ENCODE data around the gene TMC8. TPM values are rescaled to one million over a fixed set of nuclear protein-coding genes. Genes with fewer than 3 reads are reported as not detected.

Gene TMC8
- total RNA-seq, 1 experiment from 2014 or later: 0.32 TPM

GRCh38 chr17:78144147-78144719, 13.7 kb downstream of the TMC8 start:
- H3K9me3 ChIP-seq (ENCODE audit: low read depth, low read length, poor library complexity, severe bottlenecking): no peaks in the 10 kb centered on the region
- peaks cover 9% of the 10 kb centered on the region for H3K4me1 ChIP-seq (ENCODE audit: insufficient read depth, low read length, poor library complexity, severe bottlenecking)
- BruUV-seq (replicated peaks): no TSS peak
- H3K4me3 ChIP-seq (ENCODE audit: low read depth, low read length, poor library complexity, severe bottlenecking): no peak overlapping the region
- H3K36me3 ChIP-seq (ENCODE audit: insufficient read depth, low read length, poor library complexity, severe bottlenecking): no peaks in the 10 kb centered on the region
- POLR2A ChIA-PET (ENCODE audit: low non-redundant PET): no interaction called here
- no peaks in the 10 kb centered on the region for H3K27me3 ChIP-seq (replicated peaks; ENCODE audit: insufficient read depth, low read depth, low read length, poor library complexity)
- intact Hi-C loops (cut with micrococcal nuclease; ENCODE audit: unreplicated experiment): no loop called here
- peak; percentile 40 for DNase-seq (ENCODE audit: low spot score)
- no peak overlapping the region for H3K27ac ChIP-seq (ENCODE audit: low read depth, low read length, poor library complexity, severe bottlenecking)
- no peak for TF ChIP-seq CTCF (conservative IDR thresholded peaks at IDR 0.05; ENCODE audit: low read depth, low read length)
- TF ChIP-seq EZH2 (IDR thresholded peaks at IDR 0.05; ENCODE audit: borderline replicate concordance, low read depth, low read length, poor library complexity, severe bottlenecking): no peak
- CTCF ChIA-PET: no interaction called here

- CTCF ChIA-PET: no interaction called here
- POLR2A ChIA-PET (ENCODE audit: low non-redundant PET): no interaction called here
- DNase-seq (ENCODE audit: low spot score): no peak
- BruUV-seq (replicated peaks): no TSS peak
- Histone ChIP-seq H3K27me3 (replicated peaks; ENCODE audit: insufficient read depth, low read depth, low read length, poor library complexity) (no peaks in the 10 kb centered on the region), H3K4me1 (ENCODE audit: insufficient read depth, low read length, poor library complexity, severe bottlenecking) (peaks cover 8% of the 10 kb centered on the region), H3K4me3 (ENCODE audit: low read depth, low read length, poor library complexity, severe bottlenecking) (no peak overlapping the region), H3K9me3 (ENCODE audit: low read depth, low read length, poor library complexity, severe bottlenecking) (no peaks in the 10 kb centered on the region), H3K36me3 (ENCODE audit: insufficient read depth, low read length, poor library complexity, severe bottlenecking) (no peaks in the 10 kb centered on the region), H3K27ac (ENCODE audit: low read depth, low read length, poor library complexity, severe bottlenecking) (no peak overlapping the region)
- no peak for TF ChIP-seq CTCF (conservative IDR thresholded peaks at IDR 0.05; ENCODE audit: low read depth, low read length)
- no peak for TF ChIP-seq EZH2 (IDR thresholded peaks at IDR 0.05; ENCODE audit: borderline replicate concordance, low read depth, low read length, poor library complexity, severe bottlenecking)
- intact Hi-C loops (cut with micrococcal nuclease; ENCODE audit: unreplicated experiment): no loop called here
Observed at GRCh38 chr17:78144736-78145641, 14.4 kb downstream of the TMC8 start.

- Histone ChIP-seq H3K9me3 (ENCODE audit: low read depth, low read length, poor library complexity, severe bottlenecking) (no peaks in the 10 kb centered on the region), H3K4me3 (ENCODE audit: low read depth, low read length, poor library complexity, severe bottlenecking) (no peak overlapping the region), H3K27ac (ENCODE audit: low read depth, low read length, poor library complexity, severe bottlenecking) (no peak overlapping the region), H3K36me3 (ENCODE audit: insufficient read depth, low read length, poor library complexity, severe bottlenecking) (no peaks in the 10 kb centered on the region), H3K27me3 (replicated peaks; ENCODE audit: insufficient read depth, low read depth, low read length, poor library complexity) (no peaks in the 10 kb centered on the region), H3K4me1 (ENCODE audit: insufficient read depth, low read length, poor library complexity, severe bottlenecking) (peaks cover 2% of the 10 kb centered on the region)
- TF ChIP-seq CTCF (conservative IDR thresholded peaks at IDR 0.05; ENCODE audit: low read depth, low read length) (no peak), EZH2 (IDR thresholded peaks at IDR 0.05; ENCODE audit: borderline replicate concordance, low read depth, low read length, poor library complexity, severe bottlenecking) (no peak)
- intact Hi-C loops (cut with micrococcal nuclease; ENCODE audit: unreplicated experiment): no loop called here
- POLR2A ChIA-PET (ENCODE audit: low non-redundant PET): interaction anchor here (0.5 kb wide), 1 partner anchor 31 kb away, joined by 3 read pairs; no protein-coding TSS in a partner anchor
- BruUV-seq (replicated peaks): no TSS peak
- no peak for DNase-seq (ENCODE audit: low spot score)
- CTCF ChIA-PET: no interaction called here
Observed at GRCh38 chr17:78146471-78146869, 15.9 kb downstream of the TMC8 start.
